Dermis blood vessel endothelial cell (primary cell): ENCODE data around the gene SLC43A1. TPM values are rescaled to one million over a fixed set of nuclear protein-coding genes. Genes with fewer than 3 reads are reported as not detected.

ENCODE experiments used
- DNase-seq: peaks from one replicate; pipeline ENCODE4 v3.0.0; 2010
- total RNA-seq: library from RNA; depleted of rRNA; stranded (reverse); fragments of >200 nt; gene quantifications from 2 replicates; pipeline ENCODE4 v1.2.3, GENCODE V29; 2014

SLC43A1 gene
- total RNA-seq, 1 donor from 2014 or later = 16.7 TPM

- DNase-seq = peak; percentile 82
These were observed 11.6 kb upstream of the SLC43A1 start for GRCh38 chr11:57527056-57527631.

GRCh38 chr11:57523419-57523818 lies 7.9 kb upstream of the SLC43A1 start:
- no peak for DNase-seq

- DNase-seq = no peak
These were observed 5.6 kb upstream of the SLC43A1 start for GRCh38 chr11:57521116-57521515.

GRCh38 chr11:57516061-57516443 lies 550 bp upstream of the SLC43A1 start:
- no peak for DNase-seq

GRCh38 chr11:57514538-57515331 lies 767 bp downstream of the SLC43A1 start:
- DNase-seq = peak; percentile 33

GRCh38 chr11:57513911-57514537 lies 1.5 kb downstream of the SLC43A1 start:
- DNase-seq = peak; percentile 51

- no peak for DNase-seq
These were observed 2.1 kb downstream of the SLC43A1 start for GRCh38 chr11:57513452-57513795.

- no peak for DNase-seq
These were observed 2.7 kb downstream of the SLC43A1 start for GRCh38 chr11:57512646-57513451.

GRCh38 chr11:57511741-57512430 lies 3.6 kb downstream of the SLC43A1 start:
- no peak for DNase-seq

GRCh38 chr11:57508341-57509170 lies 6.9 kb downstream of the SLC43A1 start:
- no peak for DNase-seq

- DNase-seq = no peak
These were observed 9.0 kb downstream of the SLC43A1 start for GRCh38 chr11:57506522-57506921.

GRCh38 chr11:57504511-57504910 lies 11.0 kb downstream of the SLC43A1 start:
- no peak for DNase-seq

GRCh38 chr11:57502870-57503269 lies 12.6 kb downstream of the SLC43A1 start:
- no peak for DNase-seq

GRCh38 chr11:57502376-57502775 lies 13.1 kb downstream of the SLC43A1 start:
- DNase-seq = no peak

GRCh38 chr11:57501953-57502352 lies 13.5 kb downstream of the SLC43A1 start:
- DNase-seq = no peak

- DNase-seq = no peak
These were observed 14.6 kb downstream of the SLC43A1 start for GRCh38 chr11:57500926-57501325.

- no peak for DNase-seq
These were observed 15.0 kb downstream of the SLC43A1 start for GRCh38 chr11:57500515-57500914.

GRCh38 chr11:57499983-57500461 lies 15.5 kb downstream of the SLC43A1 start:
- DNase-seq = peak; percentile 20

- DNase-seq = peak; percentile 92
These were observed 16.0 kb downstream of the SLC43A1 start for GRCh38 chr11:57499413-57499982.

- no peak for DNase-seq
These were observed 17.0 kb downstream of the SLC43A1 start for GRCh38 chr11:57498540-57498939.
